ENCODE measurements around the gene SARS1.
A peak's percentile ranks its signal among the peaks of the same experiment; 100 is the strongest.

Gene SARS1

GRCh38 chr1:109231066-109231465, 17.3 kb downstream of the SARS1 start:
- peaks cover 77% of the 10 kb centered on the region for H3K36me3 Mint-ChIP-seq (ENCODE audit: low read depth)
- H3K9me3 Mint-ChIP-seq = no peaks in the 10 kb centered on the region
- H3K27me3 Mint-ChIP-seq = no peaks in the 10 kb centered on the region
- peaks cover 2% of the 10 kb centered on the region for H3K4me1 Mint-ChIP-seq (ENCODE audit: low read depth)
- no peak overlapping the region for H3K27ac Mint-ChIP-seq
- H3K4me3 Mint-ChIP-seq = no peak overlapping the region

GRCh38 chr1:109235137-109235536, 21.4 kb downstream of the SARS1 start:
- Mint-ChIP-seq H3K27ac (no peak overlapping the region), H3K27me3 (no peaks in the 10 kb centered on the region), H3K9me3 (no peaks in the 10 kb centered on the region), H3K4me1 (ENCODE audit: low read depth) (no peaks in the 10 kb centered on the region), H3K4me3 (no peak overlapping the region), H3K36me3 (ENCODE audit: low read depth) (peaks cover 71% of the 10 kb centered on the region)

- peaks cover 14% of the 10 kb centered on the region for H3K4me1 Mint-ChIP-seq (ENCODE audit: low read depth)
- H3K27me3 Mint-ChIP-seq = peaks cover 6% of the 10 kb centered on the region
- H3K27ac Mint-ChIP-seq = peak overlapping the region; percentile 26
- no peak overlapping the region for H3K4me3 Mint-ChIP-seq
- peaks cover 48% of the 10 kb centered on the region for H3K36me3 Mint-ChIP-seq (ENCODE audit: low read depth)
- H3K9me3 Mint-ChIP-seq = no peaks in the 10 kb centered on the region
Observed at GRCh38 chr1:109237512-109237911, 23.8 kb downstream of the SARS1 start.

GRCh38 chr1:109238382-109238781, 24.7 kb downstream of the SARS1 start:
- Mint-ChIP-seq H3K4me1 (ENCODE audit: low read depth) (peaks cover 16% of the 10 kb centered on the region), H3K36me3 (ENCODE audit: low read depth) (peaks cover 42% of the 10 kb centered on the region), H3K4me3 (no peak overlapping the region), H3K27ac (no peak overlapping the region), H3K9me3 (no peaks in the 10 kb centered on the region), H3K27me3 (peaks cover 7% of the 10 kb centered on the region)

- Mint-ChIP-seq H3K36me3 (ENCODE audit: low read depth) (peaks cover 42% of the 10 kb centered on the region), H3K9me3 (no peaks in the 10 kb centered on the region), H3K27ac (no peak overlapping the region), H3K4me3 (no peak overlapping the region), H3K4me1 (ENCODE audit: low read depth) (peaks cover 16% of the 10 kb centered on the region), H3K27me3 (peaks cover 7% of the 10 kb centered on the region)
Observed at GRCh38 chr1:109239047-109239408, 25.3 kb downstream of the SARS1 start.

- Mint-ChIP-seq H3K36me3 (ENCODE audit: low read depth) (peaks cover 37% of the 10 kb centered on the region), H3K4me3 (no peak overlapping the region), H3K27me3 (peaks cover 12% of the 10 kb centered on the region), H3K9me3 (no peaks in the 10 kb centered on the region), H3K4me1 (ENCODE audit: low read depth) (peaks cover 16% of the 10 kb centered on the region), H3K27ac (no peak overlapping the region)
Observed at GRCh38 chr1:109239409-109240068, 25.8 kb downstream of the SARS1 start.

GRCh38 chr1:109240158-109241152, 26.7 kb downstream of the SARS1 start:
- Mint-ChIP-seq H3K27me3 (peaks cover 15% of the 10 kb centered on the region), H3K4me3 (no peak overlapping the region), H3K9me3 (no peaks in the 10 kb centered on the region), H3K4me1 (ENCODE audit: low read depth) (peaks cover 16% of the 10 kb centered on the region), H3K36me3 (ENCODE audit: low read depth) (peaks cover 28% of the 10 kb centered on the region), H3K27ac (no peak overlapping the region)

- Mint-ChIP-seq H3K27me3 (peaks cover 15% of the 10 kb centered on the region), H3K4me1 (ENCODE audit: low read depth) (peaks cover 16% of the 10 kb centered on the region), H3K36me3 (ENCODE audit: low read depth) (peaks cover 19% of the 10 kb centered on the region), H3K4me3 (no peak overlapping the region), H3K27ac (no peak overlapping the region), H3K9me3 (no peaks in the 10 kb centered on the region)
Observed at GRCh38 chr1:109241344-109241743, 27.6 kb downstream of the SARS1 start.

GRCh38 chr1:109241841-109242345, 28.2 kb downstream of the SARS1 start:
- H3K4me3 Mint-ChIP-seq = no peak overlapping the region
- no peaks in the 10 kb centered on the region for H3K9me3 Mint-ChIP-seq

GRCh38 chr1:109242387-109242786, 28.7 kb downstream of the SARS1 start:
- Mint-ChIP-seq H3K27me3 (peaks cover 15% of the 10 kb centered on the region), H3K4me1 (ENCODE audit: low read depth) (peaks cover 16% of the 10 kb centered on the region), H3K9me3 (no peaks in the 10 kb centered on the region), H3K4me3 (no peak overlapping the region), H3K36me3 (ENCODE audit: low read depth) (peaks cover 8% of the 10 kb centered on the region), H3K27ac (no peak overlapping the region)

More at GRCh38 chr1:109241841-109242345, 28.2 kb downstream of the SARS1 start:
- H3K4me1 Mint-ChIP-seq (ENCODE audit: low read depth) = peaks cover 16% of the 10 kb centered on the region
- peaks cover 15% of the 10 kb centered on the region for H3K27me3 Mint-ChIP-seq
- no peak overlapping the region for H3K27ac Mint-ChIP-seq
- H3K36me3 Mint-ChIP-seq (ENCODE audit: low read depth) = peaks cover 13% of the 10 kb centered on the region

GRCh38 chr1:109243221-109243620, 29.5 kb downstream of the SARS1 start:
- H3K4me3 Mint-ChIP-seq = no peak overlapping the region
- H3K27me3 Mint-ChIP-seq = peaks cover 15% of the 10 kb centered on the region
- no peak overlapping the region for H3K27ac Mint-ChIP-seq
- peaks cover under 1% of the 10 kb centered on the region for H3K36me3 Mint-ChIP-seq (ENCODE audit: low read depth)
- H3K4me1 Mint-ChIP-seq (ENCODE audit: low read depth) = peaks cover 16% of the 10 kb centered on the region
- no peaks in the 10 kb centered on the region for H3K9me3 Mint-ChIP-seq

GRCh38 chr1:109243860-109244552, 30.3 kb downstream of the SARS1 start:
- H3K27me3 Mint-ChIP-seq = peaks cover 15% of the 10 kb centered on the region
- no peaks in the 10 kb centered on the region for H3K9me3 Mint-ChIP-seq
- H3K36me3 Mint-ChIP-seq (ENCODE audit: low read depth) = no peaks in the 10 kb centered on the region
- H3K4me1 Mint-ChIP-seq (ENCODE audit: low read depth) = peaks cover 18% of the 10 kb centered on the region
- no peak overlapping the region for H3K4me3 Mint-ChIP-seq
- H3K27ac Mint-ChIP-seq = no peak overlapping the region

- Mint-ChIP-seq H3K27me3 (peaks cover 19% of the 10 kb centered on the region), H3K27ac (no peak overlapping the region), H3K36me3 (ENCODE audit: low read depth) (no peaks in the 10 kb centered on the region), H3K4me1 (ENCODE audit: low read depth) (peaks cover 18% of the 10 kb centered on the region), H3K9me3 (no peaks in the 10 kb centered on the region), H3K4me3 (no peak overlapping the region)
Observed at GRCh38 chr1:109246141-109246551, 32.4 kb downstream of the SARS1 start.

GRCh38 chr1:109247401-109248365, 34.0 kb downstream of the SARS1 start:
- Mint-ChIP-seq H3K27ac (no peak overlapping the region), H3K4me3 (no peak overlapping the region), H3K27me3 (peaks cover 12% of the 10 kb centered on the region), H3K36me3 (ENCODE audit: low read depth) (no peaks in the 10 kb centered on the region), H3K4me1 (ENCODE audit: low read depth) (peaks cover 6% of the 10 kb centered on the region), H3K9me3 (no peaks in the 10 kb centered on the region)

All from stimulated activated naive CD8-positive, alpha-beta T cell treated with anti-CD3 and anti-CD28 coated beads, Interleukin-15, Interleukin-2, amounts not matched to agents 100 ng/mL and 50 ng/mL, for 24 hours (primary cell).